ENCODE measurements around the gene MMP11. TPM values are rescaled to one million over a fixed set of nuclear protein-coding genes. Genes with fewer than 3 reads are reported as not detected.

The MMP11 gene
- total and polyA plus RNA-seq, 2 of the 13 experiments (the other 11 are each of a cell fraction or from before 2014, with no cell fraction given), result 8.9 to 28.6 TPM

GRCh38 chr22:23760056-23760455 is 12.6 kb upstream of the MMP11 start:
- TF ChIP-seq NONO (IDR thresholded peaks at IDR 0.05) (no peak), NONO (CRISPR knock-in tag; conservative IDR thresholded peaks at IDR 0.05) (no peak), ZNF629 (CRISPR knock-in tag; conservative IDR thresholded peaks at IDR 0.05) (peak; percentile 66), POLR2A (IDR thresholded peaks at IDR 0.05; ENCODE audit: insufficient read depth in 1 of 2, low read depth in 2 of 2, low read length in 2 of 2) (0 out of 4 replicates have a peak, but pooled peaks of 1 of the 2 experiments have one; percentile 25)
- in situ Hi-C loops (cut with HindIII; ENCODE audit: extremely low pct_ligation_motif_present, low pct_unique_long_range_greater_than_20kb) (no loop called here), intact Hi-C loops (cut with micrococcal nuclease; ENCODE audit: unreplicated experiment) (no loop called here)
- no peak overlapping the region for H3K9ac ChIP-seq (ENCODE audit: insufficient read depth, low read depth, low read length)
- FAIRE-seq (no peak), ATAC-seq (no peak), DNase-seq (ENCODE audit: low spot score) (no peak)
- no peaks in the 10 kb centered on the region for H3K9me3 ChIP-seq (ENCODE audit: low read length)
- no peaks in the 10 kb centered on the region; a peak in 1 of 5 replicates for H3K27me3 ChIP-seq (ENCODE audit: control insufficient read depth in 1 of 2, insufficient read depth in 2 of 2, low read length in 2 of 2)
- 81% methylated on average over 5 of the region's 6 CpGs for WGBS (ENCODE audit: low lambda C conversion rate)
- ChIA-PET CTCF (ENCODE audit: low intra/inter-chr PET ratio, low total read pairs) (no interaction called here), POLR2A (interaction anchor here (0.6 to 2.3 kb wide), 5 partner anchors 9 to 59 kb away, joined by 3 to 7 read pairs (median 4); partner anchors contain the start of gene ZNF70)
- H3K79me2 ChIP-seq (ENCODE audit: insufficient read depth, low read length), result no peaks in the 10 kb centered on the region
- H3K4me3 ChIP-seq (replicated peaks in 1 of 3; ENCODE audit: insufficient read depth in 1 of 3, low read depth in 2 of 3, low read length in 3 of 3), result no peak overlapping the region
- peaks cover 18% of the 10 kb centered on the region for H3K4me1 ChIP-seq (ENCODE audit: insufficient read depth, low read length)
- H2AFZ ChIP-seq (ENCODE audit: low read length), result no peak overlapping the region
- H4K20me1 ChIP-seq (ENCODE audit: insufficient read depth, low read length), result no peaks in the 10 kb centered on the region
- peaks cover 0 to 1% of the 10 kb centered on the region in 2 experiments; a peak in 2 of 5 replicates for H3K36me3 ChIP-seq (replicated peaks in 1 of 2; ENCODE audit: control insufficient read depth in 1 of 2, insufficient read depth in 2 of 2, low read length in 2 of 2)
- no peak overlapping the region for H3K27ac ChIP-seq (ENCODE audit: extremely low read length, insufficient read depth, low read length)
- BruUV-seq (replicated peaks), result no TSS peak
- H3K4me2 ChIP-seq (ENCODE audit: low read depth, low read length), result no peak overlapping the region

GRCh38 chr22:23762842-23763578 is 9.6 kb upstream of the MMP11 start, which contains the start of gene C22orf15:
TSS of gene C22orf15 (plus strand) at chr22:23762990. CDS start at chr22:23763307, 317 bp downstream.
- Histone ChIP-seq H3K9me3 (ENCODE audit: low read length) (no peaks in the 10 kb centered on the region), H3K36me3 (replicated peaks in 1 of 2; ENCODE audit: control insufficient read depth in 1 of 2, insufficient read depth in 2 of 2, low read length in 2 of 2) (peaks cover 0 to 1% of the 10 kb centered on the region in 2 experiments; a peak in 2 of 5 replicates), H3K4me3 (replicated peaks in 1 of 3; ENCODE audit: insufficient read depth in 1 of 3, low read depth in 2 of 3, low read length in 3 of 3) (no peak within 1 kb of the TSS), H3K4me1 (ENCODE audit: insufficient read depth, low read length) (peaks cover 39% of the 10 kb centered on the region), H2AFZ (ENCODE audit: low read length) (no peak within 1 kb of the TSS), H3K4me2 (ENCODE audit: low read depth, low read length) (no peak within 1 kb of the TSS), H4K20me1 (ENCODE audit: insufficient read depth, low read length) (no peaks in the 10 kb centered on the region), H3K79me2 (ENCODE audit: insufficient read depth, low read length) (peaks cover 7% of the 10 kb centered on the region), H3K9ac (ENCODE audit: insufficient read depth, low read depth, low read length) (no peak within 1 kb of the TSS), H3K27ac (ENCODE audit: extremely low read length, insufficient read depth, low read length) (no peak within 1 kb of the TSS), H3K27me3 (ENCODE audit: control insufficient read depth in 1 of 2, insufficient read depth in 2 of 2, low read length in 2 of 2) (no peaks in the 10 kb centered on the region)
- no peak for DNase-seq (ENCODE audit: low spot score)
- 93% methylated on average over 22 of the region's 23 CpGs for WGBS (ENCODE audit: low lambda C conversion rate)
- intact Hi-C loops (cut with micrococcal nuclease; ENCODE audit: unreplicated experiment) (no loop called here), in situ Hi-C loops (cut with HindIII; ENCODE audit: extremely low pct_ligation_motif_present, low pct_unique_long_range_greater_than_20kb) (no loop called here)
- ChIA-PET CTCF (ENCODE audit: low intra/inter-chr PET ratio, low total read pairs) (no interaction called here), POLR2A (interaction anchor here (0.7 to 6.9 kb wide), 3 partner anchors 10 to 46 kb away, joined by 3 to 52 read pairs (median 4); partner anchors contain the start of genes VPREB3 and ZNF70)
- no TSS peak for BruUV-seq (replicated peaks)
- ATAC-seq, result no peak
- FAIRE-seq, result no peak
- 0 out of 2 replicates have a peak, but pooled peaks have one; percentile 8 for TF ChIP-seq RBFOX2 (IDR thresholded peaks at IDR 0.05; ENCODE audit: low read depth, low read length)
- no peak for TF ChIP-seq HNRNPUL1 (IDR thresholded peaks at IDR 0.05; ENCODE audit: low read depth, low read length)
- TF ChIP-seq ZNF710 (CRISPR knock-in tag; IDR thresholded peaks at IDR 0.05; ENCODE audit: borderline replicate concordance), result no peak
- TF ChIP-seq ZFX (CRISPR knock-in tag; IDR thresholded peaks at IDR 0.05; ENCODE audit: low read depth), result no peak
- no peak for TF ChIP-seq CREB3 (CRISPR knock-in tag; IDR thresholded peaks at IDR 0.05)
- no peak for TF ChIP-seq RBM22 (optimal IDR thresholded peaks at IDR 0.05; ENCODE audit: low read length)
- TF ChIP-seq STAT6 (CRISPR knock-in tag; IDR thresholded peaks at IDR 0.05; ENCODE audit: borderline replicate concordance), result no peak
- TF ChIP-seq ZNF598 (CRISPR knock-in tag; IDR thresholded peaks at IDR 0.05; ENCODE audit: borderline replicate concordance), result no peak
